DMS153 (cell line): ENCODE results near the gene SLC31A2.

Experiments used
- DNase-seq: peaks from one replicate; lab custom pipeline; 2025; lab: John Stamatoyannopoulos, UW

Gene SLC31A2

GRCh38 chr9:113186137-113186755 lies 35.4 kb downstream of the SLC31A2 start:
- DNase-seq: no peak

- DNase-seq: no peak
These were observed 37.3 kb downstream of the SLC31A2 start for GRCh38 chr9:113187929-113188595.

GRCh38 chr9:113192455-113192854 lies 41.6 kb downstream of the SLC31A2 start:
- DNase-seq: no peak

GRCh38 chr9:113199683-113200329 lies 49.0 kb downstream of the SLC31A2 start:
- DNase-seq: no peak

GRCh38 chr9:113205432-113205831 lies 54.6 kb downstream of the SLC31A2 start:
- no peak for DNase-seq

GRCh38 chr9:113205861-113206260 lies 55.1 kb downstream of the SLC31A2 start:
- no peak for DNase-seq

GRCh38 chr9:113210815-113211214 lies 60.0 kb downstream of the SLC31A2 start:
- no peak for DNase-seq
